ENCODE results near the gene CRABP2. TPM values are rescaled to one million over a fixed set of nuclear protein-coding genes. Genes with fewer than 3 reads are reported as not detected.

CRABP2 gene
- total and polyA plus RNA-seq, 2 of the 13 experiments (the other 11 are each of a cell fraction or from before 2014, with no cell fraction given), result 0.40 to 0.60 TPM

- TF ChIP-seq AKNA (CRISPR knock-in tag; IDR thresholded peaks at IDR 0.05; ENCODE audit: borderline replicate concordance) (no peak), REPIN1 (CRISPR knock-in tag; IDR thresholded peaks at IDR 0.05; ENCODE audit: borderline replicate concordance, low read depth) (peak; percentile 47; the same call in 1 of the 2 replicates), ZSCAN29 (CRISPR knock-in tag; conservative IDR thresholded peaks at IDR 0.05) (peak; percentile 63; the same call in 1 of the 2 replicates), REL (CRISPR knock-in tag; conservative IDR thresholded peaks at IDR 0.05) (peak; percentile 81), NAIF1 (CRISPR knock-in tag; IDR thresholded peaks at IDR 0.05; ENCODE audit: borderline replicate concordance) (no peak), CCDC6 (CRISPR knock-in tag; IDR thresholded peaks at IDR 0.05) (peak; percentile 57), ELF4 (CRISPR knock-in tag; IDR thresholded peaks at IDR 0.05; ENCODE audit: borderline replicate concordance) (no peak), RBFOX2 (IDR thresholded peaks at IDR 0.05; ENCODE audit: low read depth, low read length) (peak; percentile 79), STAT6 (CRISPR knock-in tag; IDR thresholded peaks at IDR 0.05; ENCODE audit: borderline replicate concordance) (no peak), HNRNPK (IDR thresholded peaks at IDR 0.05; ENCODE audit: low read depth, low read length, poor library complexity, severe bottlenecking) (peak; percentile 97)
- TF ChIP-seq, protein P1, sequence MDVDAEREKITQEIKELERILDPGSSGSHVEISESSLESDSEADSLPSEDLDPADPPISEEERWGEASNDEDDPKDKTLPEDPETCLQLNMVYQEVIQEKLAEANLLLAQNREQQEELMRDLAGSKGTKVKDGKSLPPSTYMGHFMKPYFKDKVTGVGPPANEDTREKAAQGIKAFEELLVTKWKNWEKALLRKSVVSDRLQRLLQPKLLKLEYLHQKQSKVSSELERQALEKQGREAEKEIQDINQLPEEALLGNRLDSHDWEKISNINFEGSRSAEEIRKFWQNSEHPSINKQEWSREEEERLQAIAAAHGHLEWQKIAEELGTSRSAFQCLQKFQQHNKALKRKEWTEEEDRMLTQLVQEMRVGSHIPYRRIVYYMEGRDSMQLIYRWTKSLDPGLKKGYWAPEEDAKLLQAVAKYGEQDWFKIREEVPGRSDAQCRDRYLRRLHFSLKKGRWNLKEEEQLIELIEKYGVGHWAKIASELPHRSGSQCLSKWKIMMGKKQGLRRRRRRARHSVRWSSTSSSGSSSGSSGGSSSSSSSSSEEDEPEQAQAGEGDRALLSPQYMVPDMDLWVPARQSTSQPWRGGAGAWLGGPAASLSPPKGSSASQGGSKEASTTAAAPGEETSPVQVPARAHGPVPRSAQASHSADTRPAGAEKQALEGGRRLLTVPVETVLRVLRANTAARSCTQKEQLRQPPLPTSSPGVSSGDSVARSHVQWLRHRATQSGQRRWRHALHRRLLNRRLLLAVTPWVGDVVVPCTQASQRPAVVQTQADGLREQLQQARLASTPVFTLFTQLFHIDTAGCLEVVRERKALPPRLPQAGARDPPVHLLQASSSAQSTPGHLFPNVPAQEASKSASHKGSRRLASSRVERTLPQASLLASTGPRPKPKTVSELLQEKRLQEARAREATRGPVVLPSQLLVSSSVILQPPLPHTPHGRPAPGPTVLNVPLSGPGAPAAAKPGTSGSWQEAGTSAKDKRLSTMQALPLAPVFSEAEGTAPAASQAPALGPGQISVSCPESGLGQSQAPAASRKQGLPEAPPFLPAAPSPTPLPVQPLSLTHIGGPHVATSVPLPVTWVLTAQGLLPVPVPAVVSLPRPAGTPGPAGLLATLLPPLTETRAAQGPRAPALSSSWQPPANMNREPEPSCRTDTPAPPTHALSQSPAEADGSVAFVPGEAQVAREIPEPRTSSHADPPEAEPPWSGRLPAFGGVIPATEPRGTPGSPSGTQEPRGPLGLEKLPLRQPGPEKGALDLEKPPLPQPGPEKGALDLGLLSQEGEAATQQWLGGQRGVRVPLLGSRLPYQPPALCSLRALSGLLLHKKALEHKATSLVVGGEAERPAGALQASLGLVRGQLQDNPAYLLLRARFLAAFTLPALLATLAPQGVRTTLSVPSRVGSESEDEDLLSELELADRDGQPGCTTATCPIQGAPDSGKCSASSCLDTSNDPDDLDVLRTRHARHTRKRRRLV (CRISPR knock-in tag; IDR thresholded peaks at IDR 0.05), result no peak
Measured at GRCh38 chr1:156751757-156752481, 46.5 kb upstream of the CRABP2 start (continued).
